H1 (cell line): ENCODE measurements around the gene S100A11. TPM values are rescaled to one million over a fixed set of nuclear protein-coding genes. Genes with fewer than 3 reads are reported as not detected.

Experiments
- CTCF ChIA-PET: fragments of 300-600 bp; sonication (Branson Sonifier 250); formaldehyde crosslinking; loops from one replicate; lab custom pipeline; 2021; ENCODE audit not compliant: partially characterized antibody; lab: Charles Lee
- POLR2A ChIA-PET: fragments of 300-600 bp; sonication (Branson Sonifier 250); formaldehyde crosslinking; loops from one replicate; lab custom pipeline; 2021; ENCODE audit warnings: inconsistent platforms; ENCODE audit not compliant: partially characterized antibody; lab: Charles Lee
- DNase-seq, 2 experiments: peaks; one replicate each; pipeline versions ENCODE4 v3.0.0 to v3.0.0-alpha.2; 2010 to 2022; ENCODE audit warnings: low spot score in 2 of 2, low read depth in 1 of 2, mixed read lengths in 1 of 2
- FAIRE-seq: peaks from 2 replicates; lab custom pipeline; 2011; peaks lifted over from hg19 to GRCh38; lab: Jason Lieb, UNC
- H2AFZ ChIP-seq: 2 replicates; pipeline ENCODE4 v1.8.1; 2012; ENCODE audit warnings: low read length, inconsistent platforms
- H2AK5ac ChIP-seq: 2 replicates; pipeline ENCODE4 v1.6.1; 2013; ENCODE audit warnings: low read depth, low read length
- H2BK120ac ChIP-seq: replicated peaks from 2 replicates; pipeline ENCODE3; 2013; ENCODE audit warnings: low read depth, low read length, inconsistent platforms
- H2BK12ac ChIP-seq: 2 replicates; pipeline ENCODE4 v1.6.1; 2013; ENCODE audit warnings: low read depth, low read length
- H2BK15ac ChIP-seq: 2 replicates; pipeline ENCODE4 v1.6.1; 2013; ENCODE audit warnings: low read length
- H2BK20ac ChIP-seq: 2 replicates; pipeline ENCODE4 v1.6.1; 2013; ENCODE audit warnings: low read length
- H2BK5ac ChIP-seq: 2 replicates; pipeline ENCODE4 v1.6.1; 2013; ENCODE audit warnings: low read depth, low read length
- H3K14ac ChIP-seq: 2 replicates; pipeline ENCODE4 v1.6.1; 2013; ENCODE audit warnings: inconsistent platforms; ENCODE audit not compliant: insufficient read length
- H3K18ac ChIP-seq: 2 replicates; pipeline ENCODE4 v1.6.1; 2013; ENCODE audit warnings: low read length; ENCODE audit errors: extremely low read depth
- H3K23ac ChIP-seq: 2 replicates; pipeline ENCODE4 v1.6.1; 2013; ENCODE audit warnings: inconsistent platforms; ENCODE audit not compliant: insufficient read length
- H3K23me2 ChIP-seq: 2 replicates; pipeline ENCODE4 v1.6.1; 2013; ENCODE audit warnings: low read depth, low read length
- H3K27ac ChIP-seq: 2 replicates; pipeline ENCODE4 v1.6.1; 2011; ENCODE audit warnings: low read depth, low read length, inconsistent platforms
- H3K27me3 ChIP-seq, 4 experiments: replicated peaks in 1 of 4; 1 replicate in 1 of 4; 2 replicates in 3 of 4; pipeline versions ENCODE4 v1.6.1 to v1.8.1; 2011 to 2013; ENCODE audit warnings: low read length in 3 of 4, mild to moderate bottlenecking in 3 of 4, inconsistent platforms in 2 of 4, mixed read lengths in 2 of 4, moderate library complexity in 1 of 4; ENCODE audit not compliant: control insufficient read depth in 3 of 4, insufficient read depth in 3 of 4; ENCODE audit errors: extremely low read depth in 1 of 4
- H3K36me3 ChIP-seq, 4 experiments: 2 replicates each; pipeline versions ENCODE4 v1.6.1 to v1.8.1; 2011 to 2013; ENCODE audit warnings: mild to moderate bottlenecking in 4 of 4, low read length in 3 of 4, moderate library complexity in 2 of 4, control low read depth in 1 of 4, inconsistent platforms in 1 of 4; ENCODE audit not compliant: insufficient read depth in 4 of 4, control insufficient read depth in 2 of 4
- H3K4ac ChIP-seq: replicated peaks from 2 replicates; pipeline ENCODE3; 2013; ENCODE audit warnings: low read length, low read depth, mixed read lengths, inconsistent platforms; ENCODE audit not compliant: insufficient read length
- H3K4me1 ChIP-seq, 4 experiments: replicated peaks in 1 of 4; 1 replicate in 1 of 4; 2 replicates in 3 of 4; pipeline versions ENCODE4 v1.6.1 to v1.8.1; 2011 to 2013; ENCODE audit warnings: low read length in 3 of 4, inconsistent platforms in 2 of 4, mixed read lengths in 1 of 4; ENCODE audit not compliant: insufficient read depth in 4 of 4, control insufficient read depth in 3 of 4
- H3K4me2 ChIP-seq, 2 experiments: 2 replicates each; pipeline versions ENCODE4 v1.6.1 to v1.8.1; 2011 to 2013; ENCODE audit warnings: low read depth in 2 of 2, low read length in 2 of 2, control low read depth in 1 of 2, inconsistent platforms in 1 of 2, mild to moderate bottlenecking in 1 of 2; ENCODE audit not compliant: insufficient read depth in 1 of 2
- H3K4me3 ChIP-seq, 4 experiments: fragments of 200-600, 300-600 bp in 1 of 4; sonication (generic), shearing (Covaris generic), sonication (Bioruptor Twin) in 1 of 4; 2 replicates each; pipeline versions ENCODE4 v1.5.1 to v1.8.1; 2011 to 2016; ENCODE audit warnings: low read length in 4 of 4, low read depth in 3 of 4, control low read depth in 2 of 4, inconsistent platforms in 2 of 4, mild to moderate bottlenecking in 2 of 4, mixed read lengths in 1 of 4, moderate library complexity in 1 of 4; ENCODE audit not compliant: insufficient read depth in 2 of 4; ENCODE audit errors: extremely low read depth in 1 of 4
- H3K56ac ChIP-seq: replicated peaks from 2 replicates; pipeline ENCODE3; 2013; ENCODE audit warnings: low read depth, mild to moderate bottlenecking, mixed read lengths, low read length, inconsistent platforms; ENCODE audit not compliant: insufficient read length
- H3K79me1 ChIP-seq: 2 replicates; pipeline ENCODE4 v1.6.1; 2013; ENCODE audit warnings: low read depth, low read length, control low read depth
- H3K79me2 ChIP-seq, 2 experiments: 2 replicates each; pipeline versions ENCODE4 v1.6.1 to v1.8.1; 2012 to 2013; ENCODE audit warnings: low read length in 2 of 2, mild to moderate bottlenecking in 2 of 2, inconsistent platforms in 1 of 2; ENCODE audit not compliant: insufficient read depth in 2 of 2, control insufficient read depth in 1 of 2
- H3K9ac ChIP-seq, 4 experiments: replicated peaks in 1 of 4; 1 replicate in 1 of 4; 2 replicates in 3 of 4; pipeline versions ENCODE4 v1.6.1 to v1.8.1; 2011 to 2013; ENCODE audit warnings: low read depth in 3 of 4, low read length in 3 of 4, control low read depth in 2 of 4, mild to moderate bottlenecking in 2 of 4, moderate library complexity in 2 of 4, inconsistent platforms in 1 of 4; ENCODE audit errors: extremely low read depth in 1 of 4
- H3K9me3 ChIP-seq, 2 experiments: 2 replicates each; pipeline versions ENCODE4 v1.6.1 to v1.8.1; 2012 to 2013; ENCODE audit warnings: mild to moderate bottlenecking in 2 of 2, moderate library complexity in 2 of 2, control low read depth in 1 of 2, inconsistent platforms in 1 of 2, low read depth in 1 of 2, low read length in 1 of 2, mixed read lengths in 1 of 2; ENCODE audit not compliant: insufficient read depth in 2 of 2
- H4K20me1 ChIP-seq, 2 experiments: replicated peaks in 1 of 2; 2 replicates each; pipeline versions ENCODE3 to v1.8.1; 2011 to 2013; ENCODE audit warnings: inconsistent platforms in 2 of 2, low read length in 2 of 2, mild to moderate bottlenecking in 1 of 2; ENCODE audit not compliant: insufficient read depth in 2 of 2, control insufficient read depth in 1 of 2
- H4K5ac ChIP-seq: 2 replicates; pipeline ENCODE4 v1.6.1; 2013; ENCODE audit warnings: low read length, low read depth, mixed read lengths, inconsistent platforms; ENCODE audit not compliant: insufficient read length
- H4K8ac ChIP-seq: 2 replicates; pipeline ENCODE4 v1.8.0; 2013; ENCODE audit warnings: mild to moderate bottlenecking, moderate library complexity, low read length, inconsistent platforms; ENCODE audit not compliant: insufficient read depth; ENCODE audit errors: extremely low read depth
- H4K91ac ChIP-seq: replicated peaks from 2 replicates; pipeline ENCODE3; 2013; ENCODE audit warnings: low read length, mixed read lengths, inconsistent platforms; ENCODE audit not compliant: insufficient read length
- BRCA1 ChIP-seq: IDR thresholded peaks from 2 replicates; pipeline ENCODE4 v1.6.1; 2012; ENCODE audit warnings: low read depth, low read length, improper control_type of control experiment
- CHD1 ChIP-seq: IDR thresholded peaks from 2 replicates; pipeline ENCODE4 v1.6.1; 2012; ENCODE audit warnings: low read depth, low read length, improper control_type of control experiment
- CREB1 ChIP-seq: IDR thresholded peaks from 2 replicates; pipeline ENCODE4 v1.6.1; 2012; ENCODE audit warnings: inconsistent platforms
- EP300 ChIP-seq, 2 experiments: IDR thresholded peaks; 1 replicate in 1 of 2; 2 replicates in 1 of 2; pipeline ENCODE4 v1.6.1; 2011 to 2012; ENCODE audit warnings: low read depth in 2 of 2, low read length in 2 of 2, mild to moderate bottlenecking in 2 of 2, borderline replicate concordance in 1 of 2, inconsistent platforms in 1 of 2, moderate library complexity in 1 of 2
- GTF2F1 ChIP-seq: IDR thresholded peaks from 2 replicates; pipeline ENCODE4 v1.6.1; 2012; ENCODE audit warnings: low read depth, low read length, improper control_type of control experiment, borderline replicate concordance
- HDAC6 ChIP-seq: IDR thresholded peaks from one replicate; pipeline ENCODE4 v1.7.1; 2012; ENCODE audit warnings: low read depth, mild to moderate bottlenecking, inconsistent platforms, low read length, moderate library complexity
- JUN ChIP-seq: IDR thresholded peaks from 2 replicates; pipeline ENCODE4 v1.6.1; 2011; ENCODE audit warnings: low read depth, mild to moderate bottlenecking, improper control_type of control experiment, low read length
- JUND ChIP-seq: IDR thresholded peaks from 2 replicates; pipeline ENCODE4 v1.6.1; 2011; ENCODE audit warnings: mild to moderate bottlenecking, improper control_type of control experiment, low read length
- NRF1 ChIP-seq: IDR thresholded peaks from 2 replicates; pipeline ENCODE4 v1.6.1; 2011; ENCODE audit warnings: mild to moderate bottlenecking, low read depth, low read length, improper control_type of control experiment
- POU5F1 ChIP-seq: IDR thresholded peaks from 2 replicates; pipeline ENCODE4 v1.6.1; 2011; ENCODE audit warnings: low read depth, mild to moderate bottlenecking, low read length, moderate library complexity
- RBBP5 ChIP-seq: IDR thresholded peaks from 2 replicates; pipeline ENCODE4 v1.7.1; 2012; ENCODE audit warnings: low read depth, mild to moderate bottlenecking, inconsistent platforms, low read length, moderate library complexity, borderline replicate concordance
- TAF7 ChIP-seq: optimal IDR thresholded peaks from 2 replicates; pipeline ENCODE3; 2011; ENCODE audit warnings: low read depth, mild to moderate bottlenecking, inconsistent platforms, low read length, moderate library complexity, borderline replicate concordance
- TCF12 ChIP-seq: IDR thresholded peaks from 2 replicates; pipeline ENCODE4 v1.6.1; 2011; ENCODE audit warnings: low read depth, mild to moderate bottlenecking, low read length
- WGBS, 2 experiments: shearing (Covaris generic) in 1 of 2; methylation state at CpG; one replicate each; pipeline versions ENCODE4 v1.1.6 to v1.1.7; 2013 to 2015; ENCODE audit warnings: low lambda C conversion rate in 2 of 2, mixed read lengths in 2 of 2, inconsistent platforms in 1 of 2, low coverage in 1 of 2, missing lambda C conversion rate in 1 of 2; ENCODE audit not compliant: insufficient replicate concordance in 2 of 2, insufficient coverage in 1 of 2, insufficient read length in 1 of 2; ENCODE audit errors: extremely low coverage in 1 of 2, missing lambda C conversion rate in 1 of 2; 5-methylcytosine and 5-hydroxymethylcytosine counted together
- polyA plus RNA-seq, 7 experiments: library from polyadenylated mRNA; depleted of rRNA in 3 of 7; stranded (reverse) in 5 of 7; unstranded in 2 of 7; fragments of >200 nt in 5 of 7; fragments of 200-250 nt in 2 of 7; gene quantifications; 1 replicate in 5 of 7; 2 replicates in 1 of 7; 4 replicates in 1 of 7; pipeline versions ENCODE4 v1.2.1 to v1.2.3, GENCODE V29; 2011 to 2013; ENCODE audit warnings: missing spikeins in 2 of 7, mixed read lengths in 2 of 7
- total RNA-seq: library from RNA; stranded (reverse); fragmentation: NEBNext Ultra II Directional; extraction: Animal tissue kit (Norgen Biotek cat#: 25700); gene quantifications from 2 replicates; pipeline ENCODE4 v1.2.1, GENCODE V29; 2021

Gene S100A11
- total and polyA plus RNA-seq, 2 of the 8 experiments (the other 6 are each of a cell fraction or from before 2014, with no cell fraction given), result 120 to 343 TPM

- no peak overlapping the region for H3K56ac ChIP-seq
- H3K4ac ChIP-seq, result no peak overlapping the region
- H3K36me3 ChIP-seq, result no peaks in the 10 kb centered on the region
- no peak overlapping the region for H2BK120ac ChIP-seq
- H3K4me2 ChIP-seq, result no peak overlapping the region
- H2BK12ac ChIP-seq, result no peak overlapping the region
- TF ChIP-seq EP300 (IDR thresholded peaks at IDR 0.05; ENCODE audit: borderline replicate concordance in 1 of 2, low read depth in 2 of 2, low read length in 2 of 2) (no peak), HDAC6 (no peak), TAF7 (no peak), CREB1 (no peak), NRF1 (no peak), BRCA1 (no peak), POU5F1 (no peak), JUND (no peak), TCF12 (no peak), GTF2F1 (no peak), CHD1 (no peak), RBBP5 (no peak), JUN (no peak)
- no peaks in the 10 kb centered on the region for H3K27me3 ChIP-seq
- no peak overlapping the region for H2BK5ac ChIP-seq
- H2AK5ac ChIP-seq, result no peak overlapping the region
- H3K23me2 ChIP-seq, result no peaks in the 10 kb centered on the region
- ChIA-PET POLR2A (no interaction called here), CTCF (interaction anchor here (0.9 to 1.0 kb wide), 2 partner anchors 20 to 69 kb away, joined by 3 to 5 read pairs; no protein-coding TSS in a partner anchor)
- no peak overlapping the region for H4K8ac ChIP-seq
- no peaks in the 10 kb centered on the region for H3K79me2 ChIP-seq
- H4K91ac ChIP-seq, result no peak overlapping the region
- H3K9me3 ChIP-seq, result no peaks in the 10 kb centered on the region
- H3K27ac ChIP-seq, result no peak overlapping the region
- H4K5ac ChIP-seq, result no peak overlapping the region
- DNase-seq (no peak), FAIRE-seq (no peak)
- H3K9ac ChIP-seq, result no peak overlapping the region
- peaks cover 0 to 5% (median 2%) of the 10 kb centered on the region in 4 experiments; a peak in 2 of 7 replicates for H3K4me1 ChIP-seq
- H3K23ac ChIP-seq, result no peak overlapping the region
- H3K18ac ChIP-seq, result no peak overlapping the region
- H3K79me1 ChIP-seq, result no peaks in the 10 kb centered on the region
- no peak overlapping the region for H2AFZ ChIP-seq
- no peak overlapping the region for H2BK20ac ChIP-seq
- H3K14ac ChIP-seq, result no peak overlapping the region
- no peaks in the 10 kb centered on the region for H4K20me1 ChIP-seq
- no peak overlapping the region for H2BK15ac ChIP-seq
- H3K4me3 ChIP-seq, result no peak overlapping the region
- 94% methylated on average over 3 of the region's 3 CpGs; no CpG with 5 or more reads in 1 of the 2 experiments for WGBS, 2 experiments
Measured at GRCh38 chr1:152020849-152021248, 16.0 kb downstream of the S100A11 start.
